ENCODE results near the gene PRR4. TPM values are rescaled to one million over a fixed set of nuclear protein-coding genes. Genes with fewer than 3 reads are reported as not detected.

Gene PRR4, protein sequence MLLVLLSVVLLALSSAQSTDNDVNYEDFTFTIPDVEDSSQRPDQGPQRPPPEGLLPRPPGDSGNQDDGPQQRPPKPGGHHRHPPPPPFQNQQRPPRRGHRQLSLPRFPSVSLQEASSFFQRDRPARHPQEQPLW
- polyA plus RNA-seq (2014; cell fraction: cytosol; rRNA removed), result not detected in 2 replicates
- polyA plus RNA-seq (2014; cell fraction: nucleus; rRNA removed), result 11.1 and 11.7 TPM in 2 replicates

DNA sequence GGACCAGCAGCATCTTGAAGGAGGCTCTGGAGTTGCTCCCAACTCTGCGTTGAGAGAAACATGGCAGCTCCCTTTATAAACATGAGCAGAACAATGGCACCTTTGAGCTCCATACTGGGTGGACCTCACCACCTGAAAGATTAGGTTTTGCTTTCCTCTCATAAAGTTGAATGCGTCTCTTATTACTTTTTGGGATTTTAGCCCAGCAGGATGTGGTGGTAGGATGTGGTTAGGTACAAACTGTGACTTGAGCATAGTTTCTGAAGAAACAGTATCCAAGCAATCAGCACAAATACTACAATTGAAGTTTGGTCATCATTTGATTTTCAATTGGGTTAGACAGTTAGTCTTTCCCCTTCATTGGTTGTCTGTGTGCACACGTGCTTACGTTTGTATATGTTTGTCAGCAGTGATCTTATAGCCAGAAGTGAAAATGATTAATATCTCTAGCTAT is at the start of gene PRR4:
PRR4 (minus strand) TSS at position 51 of the 454 bp plus-strand sequence; CDS start at position 13, 38 bp downstream.
- no peak for DNase-seq (ENCODE audit: low spot score)

DNA sequence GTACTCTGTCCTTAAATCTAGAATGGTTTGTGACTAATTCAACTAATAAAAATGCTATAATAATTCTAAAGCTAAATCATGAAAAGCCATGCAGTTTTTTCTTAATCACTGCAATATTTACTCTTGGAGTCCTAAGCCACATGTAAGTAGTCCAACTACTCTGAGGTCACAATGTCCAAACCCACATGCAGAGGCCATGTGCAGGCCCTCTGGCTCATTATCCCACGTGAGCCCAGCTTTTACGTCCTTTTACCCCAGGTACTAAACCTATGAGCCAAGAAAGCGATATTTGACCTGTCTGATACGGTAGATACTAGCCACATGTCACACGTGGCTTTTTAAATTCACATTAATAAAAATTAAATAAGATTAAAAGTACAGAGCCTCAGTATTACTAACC is 47.6 kb upstream of the PRR4 start:
- no peak for DNase-seq (ENCODE audit: low spot score)

DNA sequence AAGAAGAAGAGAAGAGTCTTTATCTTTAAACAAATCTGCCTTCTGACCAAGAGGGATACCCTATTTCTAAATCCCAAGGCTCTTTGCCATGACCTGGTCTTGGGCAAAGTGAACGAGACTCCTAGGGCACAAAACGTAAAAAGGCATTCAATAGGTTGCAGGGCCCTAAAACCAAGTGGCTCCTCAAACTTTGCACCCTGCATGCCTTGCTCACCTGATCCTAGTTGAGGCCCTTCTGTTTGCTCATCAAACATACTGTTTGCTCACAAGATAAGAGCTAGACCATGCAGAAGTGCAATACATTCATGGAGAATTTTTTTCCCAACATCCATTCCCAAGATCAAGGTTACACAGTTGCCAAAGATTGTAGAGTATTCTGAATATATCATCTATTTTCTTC is 42.7 kb upstream of the PRR4 start:
- DNase-seq (ENCODE audit: low spot score), result no peak

DNA sequence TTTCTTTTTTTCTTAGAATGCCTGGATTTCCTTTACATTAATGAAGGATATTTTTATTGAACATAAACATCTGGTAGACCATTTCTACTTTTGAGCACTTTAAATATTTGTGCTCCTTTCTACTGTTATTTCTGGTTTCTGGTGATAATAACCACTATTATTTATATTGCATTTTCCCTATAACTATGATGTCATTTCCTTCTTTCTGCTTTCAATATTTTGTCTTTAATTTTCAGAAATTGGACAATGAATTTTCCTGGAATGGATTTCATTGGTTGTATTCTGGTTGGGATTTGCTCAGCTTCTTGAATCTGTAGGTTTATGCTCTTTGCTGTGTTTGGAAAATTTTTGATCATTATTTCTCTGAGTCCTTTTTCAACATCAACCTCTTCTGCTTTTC is 40.0 kb upstream of the PRR4 start:
- no peak for DNase-seq (ENCODE audit: low spot score)

DNA sequence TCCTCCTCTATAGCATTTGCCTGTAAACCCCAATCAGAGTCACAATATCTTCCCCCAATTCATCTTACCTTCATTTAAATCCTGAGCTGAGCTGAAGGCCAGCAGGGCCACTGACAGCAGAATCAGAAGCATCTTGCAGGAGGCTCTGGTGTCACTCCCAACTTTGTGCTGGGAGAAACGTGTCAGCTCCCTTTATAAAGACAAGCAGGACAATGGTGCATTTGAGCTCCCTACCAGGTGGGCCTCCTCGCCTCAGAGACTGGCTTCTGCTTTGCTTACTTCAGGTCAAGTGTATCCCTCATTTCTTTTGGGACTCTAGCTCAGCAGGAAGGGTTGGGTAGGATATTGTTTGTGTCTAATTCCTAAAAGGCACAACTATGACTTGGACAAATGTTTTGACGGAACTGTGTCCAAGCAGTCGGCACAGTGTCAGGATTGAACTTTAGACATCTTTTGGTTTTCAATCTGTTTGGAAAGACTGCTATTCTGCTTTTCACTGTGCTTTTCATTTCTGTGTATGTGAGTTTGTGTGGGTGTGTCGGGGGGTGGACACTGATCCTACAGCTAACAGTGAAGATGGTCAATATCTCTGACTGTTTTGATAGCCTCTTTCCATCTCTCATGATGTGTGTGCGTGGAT is 34.9 kb upstream of the PRR4 start, which contains the start of gene PRH1:
PRH1 (minus strand) TSS at position 170 of the 640 bp plus-strand sequence; CDS start at position 132, 38 bp downstream.
- no peak for DNase-seq (ENCODE audit: low spot score)

DNA sequence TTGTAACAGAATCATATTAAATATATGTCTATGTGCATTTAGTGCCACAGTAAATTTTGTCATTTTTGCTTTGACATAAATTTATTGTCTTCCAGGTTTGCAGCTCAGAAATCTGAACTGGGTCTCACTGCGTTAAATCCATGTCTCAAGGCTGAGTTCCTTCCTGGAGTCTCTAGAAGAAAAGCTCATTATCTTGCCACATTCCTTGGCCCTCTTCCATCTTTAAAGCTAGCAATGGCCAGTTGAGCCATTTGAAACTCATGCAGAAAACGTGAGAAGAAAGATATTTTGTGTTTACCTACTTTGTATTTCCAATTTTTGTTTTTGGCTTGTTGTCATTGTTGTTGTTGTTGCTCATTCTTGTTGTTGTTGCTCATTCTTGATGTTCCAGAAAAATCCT is 24.1 kb upstream of the PRR4 start:
- DNase-seq (ENCODE audit: low spot score), result no peak

DNA sequence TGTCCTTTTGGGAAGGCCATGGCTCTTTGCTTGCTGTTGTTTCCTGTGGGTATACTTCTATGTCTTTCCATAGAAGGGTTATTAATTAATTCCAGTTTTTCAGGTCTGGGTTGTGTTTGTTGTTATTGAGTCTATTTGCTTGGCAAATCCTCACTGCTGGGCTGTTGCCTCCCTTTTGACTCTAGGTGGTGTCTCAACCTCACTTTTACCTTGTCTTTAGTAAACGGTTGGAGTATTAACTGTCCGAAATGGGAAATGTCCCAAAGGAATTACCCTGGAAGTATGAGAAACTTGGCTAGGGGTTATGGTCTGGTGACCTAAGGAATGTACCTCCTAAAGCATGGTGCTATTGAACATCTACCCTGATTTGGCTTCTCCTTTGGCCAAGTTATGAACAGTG is 18.1 kb upstream of the PRR4 start:
- no peak for DNase-seq (ENCODE audit: low spot score)

DNA sequence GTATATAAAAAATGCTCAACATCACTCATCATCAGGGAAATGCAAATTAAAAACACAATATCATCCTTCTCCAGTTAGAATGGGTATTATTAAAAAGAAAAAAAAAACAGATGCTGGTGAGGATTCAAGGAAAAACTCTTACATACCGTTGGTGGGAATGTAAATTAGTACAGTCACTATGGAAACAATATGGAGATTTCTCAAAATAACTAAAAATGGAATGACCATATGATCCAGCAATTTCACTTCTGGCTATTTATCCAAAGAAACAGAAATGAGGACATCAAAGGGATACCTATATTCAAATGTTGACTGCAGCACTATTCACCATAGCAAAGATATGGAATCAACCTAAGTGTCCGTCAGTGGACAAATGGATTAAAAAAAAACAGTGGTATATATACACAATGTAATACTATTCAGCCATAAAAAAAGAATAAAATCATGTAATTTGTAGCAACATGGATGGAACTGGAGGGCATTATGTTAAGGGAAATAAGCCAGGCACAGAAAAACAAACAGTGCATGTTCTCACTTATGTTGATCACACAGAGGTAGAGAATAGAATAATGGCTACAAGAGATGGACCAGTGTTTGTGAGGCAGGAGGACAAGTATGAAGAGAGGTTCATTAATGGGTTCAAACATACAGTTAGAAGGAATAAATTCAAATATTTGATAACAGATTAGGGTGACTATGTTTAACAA is 14.4 kb upstream of the PRR4 start:
- no peak for DNase-seq (ENCODE audit: low spot score)

DNA sequence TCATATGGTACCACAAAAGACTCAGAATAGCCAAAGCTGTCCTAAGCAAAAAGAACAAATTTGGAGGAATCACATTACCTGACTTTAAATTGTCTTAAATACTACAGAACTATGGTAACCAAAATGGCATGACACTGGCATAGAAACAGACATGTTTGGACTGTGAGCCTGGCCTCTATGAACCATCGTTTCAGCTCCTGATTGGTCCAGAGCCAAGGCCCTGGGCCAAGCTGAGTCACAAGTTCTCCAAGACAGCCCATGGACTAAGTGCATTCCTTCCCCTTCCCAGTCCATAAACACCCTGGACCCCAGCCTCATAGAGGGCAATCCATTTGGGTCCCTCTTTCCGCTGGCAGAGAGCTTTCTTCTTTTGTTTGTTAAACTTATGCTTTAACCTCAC is 12.1 kb upstream of the PRR4 start:
- DNase-seq (ENCODE audit: low spot score), result no peak

DNA sequence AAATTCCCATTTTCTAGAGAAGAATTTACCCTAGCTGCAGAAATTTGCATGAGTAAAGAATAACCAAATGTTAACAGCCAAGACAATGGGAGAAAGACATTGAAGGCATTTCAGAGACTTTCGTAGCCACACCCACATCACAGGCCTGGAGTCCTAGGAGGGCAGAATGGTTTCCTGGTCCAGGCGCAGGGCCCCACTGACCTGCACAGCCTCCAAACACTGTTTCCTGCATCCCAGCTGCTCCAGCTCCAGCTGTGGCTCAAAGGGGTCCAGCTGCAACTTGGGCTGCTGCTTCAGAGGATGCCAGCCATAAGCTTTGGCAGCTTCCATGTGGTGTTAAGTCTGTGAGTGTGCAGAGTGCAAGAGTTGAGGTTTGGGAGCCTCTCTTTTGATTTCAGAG is 6.5 kb upstream of the PRR4 start:
- DNase-seq (ENCODE audit: low spot score), result no peak

DNA sequence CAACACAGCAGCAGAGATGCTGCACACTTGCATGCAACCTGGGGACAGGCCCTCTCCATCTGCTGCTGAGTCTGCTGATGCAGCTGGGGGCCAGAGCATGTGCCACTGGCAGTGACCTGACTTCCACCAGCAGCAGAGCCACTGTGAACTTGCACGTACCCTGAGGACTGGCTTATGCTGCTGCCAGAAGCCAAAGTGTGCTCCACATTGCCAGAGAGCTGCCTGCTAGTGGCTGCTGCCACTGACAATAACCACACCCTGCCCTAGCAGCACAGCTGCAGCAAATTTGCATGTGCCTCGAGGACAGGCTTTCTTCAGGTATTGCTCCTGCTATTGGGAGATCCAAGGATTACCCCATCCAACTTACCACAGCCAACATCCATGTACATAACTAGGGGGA is 4.5 kb upstream of the PRR4 start:
- peak; percentile 10 for DNase-seq (ENCODE audit: low spot score)

DNA sequence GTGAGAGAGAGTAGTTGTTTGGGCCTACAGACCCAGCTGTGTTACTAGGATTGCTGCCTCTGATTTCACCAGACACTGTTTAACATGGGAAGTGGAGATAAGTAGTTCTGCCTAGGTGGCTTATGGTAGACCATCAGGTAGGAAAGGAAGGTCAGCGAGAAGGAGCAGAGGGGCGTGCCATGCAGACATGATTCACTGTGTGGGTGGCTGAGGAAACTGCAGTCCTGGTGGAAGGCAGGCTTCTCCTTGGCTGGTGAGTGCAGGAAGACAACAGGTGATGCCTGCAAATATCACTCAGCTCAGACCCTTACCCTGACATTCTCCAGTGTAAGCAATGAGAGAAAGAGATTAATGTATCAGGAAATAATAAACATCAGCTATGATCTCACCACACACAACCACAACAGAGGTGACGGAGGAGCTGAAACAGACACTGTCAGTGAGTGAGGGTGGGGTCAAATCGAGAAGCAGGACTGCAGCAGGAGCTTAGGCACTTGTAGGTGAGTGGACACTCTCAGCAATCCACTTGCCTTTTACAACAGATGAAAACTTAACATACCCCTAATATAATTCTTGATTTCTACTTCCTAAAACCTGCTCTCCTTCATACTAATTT is 2.1 kb upstream of the PRR4 start:
- no peak for DNase-seq (ENCODE audit: low spot score)

DNA sequence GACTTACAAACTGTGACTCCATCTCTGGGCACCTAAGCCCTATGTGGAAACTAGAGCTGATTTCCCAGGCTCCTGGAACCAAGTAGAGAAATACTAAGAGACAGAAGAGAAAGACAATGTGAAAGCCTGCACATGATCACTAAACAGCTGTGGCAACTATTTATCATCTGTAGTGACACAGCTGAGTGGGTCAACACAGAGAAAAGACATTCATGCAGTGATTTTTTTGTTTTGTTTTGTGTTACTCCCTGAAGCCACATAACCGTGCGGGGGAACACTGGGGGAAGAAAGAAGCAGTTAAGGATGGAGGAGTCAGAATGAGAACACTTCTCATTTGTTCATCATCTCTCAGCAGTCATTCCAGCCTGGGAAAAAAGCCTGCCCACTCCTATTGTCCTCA is 1.5 kb downstream of the PRR4 start:
- DNase-seq (ENCODE audit: low spot score), result no peak

DNA sequence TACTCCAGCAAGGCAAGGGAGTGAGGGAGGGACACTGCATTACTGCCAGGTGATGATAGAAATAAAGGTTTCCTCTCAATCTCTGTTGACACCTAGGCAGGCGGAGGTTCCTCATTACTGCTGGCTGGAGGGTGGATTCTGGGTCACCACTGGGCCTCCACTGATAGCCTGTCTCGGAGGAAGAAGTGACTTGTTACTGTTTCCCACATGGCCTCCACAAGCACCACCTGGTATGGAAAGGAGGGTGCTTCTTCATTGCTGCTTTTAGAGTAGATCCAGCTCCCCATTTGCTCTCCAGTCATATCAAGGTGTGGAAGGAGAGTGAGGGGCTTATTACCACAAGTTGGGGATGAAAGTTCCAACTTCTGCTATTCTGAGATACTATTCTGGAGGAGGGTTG is 6.4 kb downstream of the PRR4 start:
- no peak for DNase-seq (ENCODE audit: low spot score)

DNA sequence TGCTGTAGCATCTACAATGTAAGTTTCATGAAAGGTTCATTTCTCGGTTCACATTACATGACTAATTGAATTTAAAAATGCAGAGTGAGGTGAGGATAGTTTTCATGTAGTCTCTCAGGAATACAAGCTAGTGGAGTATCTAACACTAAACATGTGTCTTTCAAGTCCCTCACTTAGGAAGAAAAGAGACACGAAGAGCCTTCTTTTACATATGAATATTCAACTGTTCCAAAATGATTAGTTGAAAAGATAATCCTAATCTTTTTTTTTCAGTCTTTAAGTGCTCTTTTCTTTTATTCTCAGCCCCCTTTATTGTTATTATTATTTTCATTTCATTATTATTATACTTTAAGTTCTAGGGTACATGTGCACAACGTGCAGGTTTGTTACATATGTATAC is 10.8 kb downstream of the PRR4 start:
- DNase-seq (ENCODE audit: low spot score), result no peak

DNA sequence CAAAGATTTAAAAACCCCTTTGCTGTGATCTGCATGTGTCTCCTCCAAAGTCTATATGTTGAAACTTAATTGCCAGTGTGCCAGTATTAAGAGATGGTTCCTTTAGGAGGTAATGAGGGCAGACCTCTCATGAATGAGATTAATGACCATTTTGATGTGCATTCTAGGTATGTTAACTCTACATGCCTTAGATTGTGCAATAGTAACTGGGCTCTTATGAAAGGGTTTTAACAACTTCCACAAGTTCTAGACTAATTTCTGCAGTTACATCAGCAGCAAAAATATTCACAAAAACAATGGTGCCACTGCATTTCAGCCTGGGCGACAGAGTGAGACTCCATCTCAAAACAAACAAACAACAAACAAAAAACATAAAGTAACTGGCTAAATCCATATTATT is 19.3 kb downstream of the PRR4 start:
- DNase-seq (ENCODE audit: low spot score), result no peak

DNA sequence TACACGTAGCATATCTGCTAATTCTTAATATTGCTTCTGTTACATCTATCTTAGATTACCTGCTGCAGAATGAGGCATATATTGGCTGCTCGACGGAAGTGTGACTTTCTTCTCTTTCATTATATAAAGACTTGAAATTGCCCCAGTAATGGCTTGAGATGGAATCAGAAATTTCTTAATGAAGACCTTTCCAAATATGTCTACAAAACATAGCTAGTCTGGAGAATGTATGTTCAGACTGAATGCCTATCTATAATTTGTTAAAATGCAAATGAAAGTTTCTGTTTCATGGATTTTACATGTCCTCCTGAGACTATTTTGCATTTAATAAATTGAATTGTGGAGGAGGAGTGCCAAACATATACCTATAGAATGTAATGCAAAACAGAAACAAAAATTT is 23.0 kb downstream of the PRR4 start, which contains the start of gene TAS2R10:
TAS2R10 (minus strand) TSS at position 101 of the 400 bp plus-strand sequence; CDS start at position 12, 89 bp downstream.
- no peak for DNase-seq (ENCODE audit: low spot score)

DNA sequence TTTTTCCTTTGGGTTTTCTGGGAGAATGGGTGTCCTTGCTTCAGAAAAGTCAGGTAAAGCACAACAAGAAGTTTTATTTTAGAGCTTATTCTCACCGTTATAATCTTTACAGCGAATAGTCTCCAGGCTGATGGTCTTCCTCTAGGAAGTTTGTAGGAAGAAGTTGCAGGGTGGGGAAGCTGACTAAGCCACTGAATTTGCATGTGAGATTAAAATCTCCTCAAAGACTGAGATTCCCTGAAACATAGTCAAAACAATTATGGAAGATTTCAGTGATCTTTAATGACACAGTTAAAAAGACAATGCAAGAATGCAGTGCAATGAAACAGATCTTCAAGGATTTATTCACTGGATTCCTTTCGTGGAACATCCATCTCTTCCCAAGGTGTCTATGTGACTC is 24.3 kb downstream of the PRR4 start:
- no peak for DNase-seq (ENCODE audit: low spot score)

DNA sequence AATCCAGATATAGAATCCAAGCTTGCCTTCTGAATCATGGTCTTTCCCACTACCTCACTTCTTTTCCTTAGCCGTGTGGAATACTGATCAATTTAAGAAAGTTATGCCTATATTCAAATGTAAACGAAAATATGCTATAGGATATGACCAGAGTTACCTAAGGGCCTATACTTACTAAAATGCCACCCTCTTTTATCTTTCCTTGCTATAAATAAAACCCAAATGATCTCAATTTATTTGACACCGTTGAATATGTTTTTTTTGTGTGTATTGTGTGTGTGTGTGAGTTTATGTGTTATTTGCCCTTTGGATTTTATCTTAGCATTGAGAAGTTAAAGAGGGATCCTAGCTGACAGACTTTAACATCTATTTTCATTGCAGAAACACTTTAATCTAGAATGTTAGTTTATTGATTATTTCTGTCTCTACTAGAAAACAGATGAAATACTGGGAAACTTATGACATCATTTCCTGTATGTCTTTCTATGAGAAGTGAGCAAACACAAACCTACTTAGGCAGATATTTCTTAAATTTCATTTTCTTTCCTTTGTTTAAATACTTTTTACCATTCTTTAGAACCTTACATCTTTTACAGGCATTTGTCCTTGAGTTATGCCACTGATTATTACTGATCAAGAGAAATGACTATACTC is 37.3 kb downstream of the PRR4 start:
- no peak for DNase-seq (ENCODE audit: low spot score)

DNA sequence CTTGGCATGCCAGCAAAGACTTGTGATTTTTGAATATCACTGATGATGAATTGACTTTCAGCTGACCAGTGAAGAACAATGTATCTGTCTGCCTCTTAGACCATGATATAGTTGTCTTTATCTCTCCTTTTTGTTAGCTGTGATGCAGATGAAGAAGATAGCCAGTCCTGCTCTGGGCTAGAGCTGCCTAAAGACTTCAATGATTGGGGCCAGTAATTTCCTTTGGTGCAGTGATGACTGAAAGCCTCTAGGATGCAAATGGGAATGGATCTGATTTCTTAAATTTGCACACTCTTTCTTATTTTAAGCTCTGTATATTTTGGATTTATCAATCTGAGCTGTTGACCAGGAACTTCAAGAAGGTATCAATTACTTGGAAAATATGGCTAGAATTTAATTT is 39.2 kb downstream of the PRR4 start, which contains the start of gene TAS2R9:
TAS2R9 (minus strand) TSS at position 101 of the 400 bp plus-strand sequence; CDS start at position 8, 93 bp downstream.
- DNase-seq (ENCODE audit: low spot score), result no peak

DNA sequence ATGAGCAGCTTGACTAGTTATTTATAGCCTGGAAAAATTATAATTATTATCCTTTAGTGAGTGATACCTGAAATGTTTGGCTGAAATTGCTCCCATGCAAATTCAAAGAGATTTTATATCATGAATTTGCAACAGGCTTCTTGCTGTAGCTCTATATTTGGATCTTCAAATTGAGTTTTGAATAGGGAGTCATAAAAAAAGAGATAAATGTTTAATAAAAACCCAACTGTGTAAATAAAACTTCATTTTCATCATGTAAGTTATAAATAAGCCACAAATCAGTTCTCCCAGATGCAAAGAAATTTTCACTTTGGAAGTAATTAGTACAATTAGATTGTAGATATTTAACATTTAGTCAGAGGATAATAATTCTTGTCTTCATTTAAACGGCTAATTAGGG is 42.1 kb downstream of the PRR4 start, which contains the start of gene TAS2R8:
TAS2R8 (minus strand) TSS at position 101 of the 400 bp plus-strand sequence. CDS start 306 bp downstream, outside the sequence.
- DNase-seq (ENCODE audit: low spot score), result no peak

All from SK-N-DZ (cell line).